GM12874 (cell line): ENCODE results near the gene DNAAF3.

Experiments
- TF ChIP-seq, protein P1 (sequence below): IDR thresholded peaks from 2 replicates; pipeline ENCODE4 v1.5.1; 2011; ENCODE audit warnings: low read depth, mild to moderate bottlenecking, control low read depth, low read length, moderate library complexity; ENCODE audit not compliant: insufficient read depth

DNAAF3 gene

DNA sequence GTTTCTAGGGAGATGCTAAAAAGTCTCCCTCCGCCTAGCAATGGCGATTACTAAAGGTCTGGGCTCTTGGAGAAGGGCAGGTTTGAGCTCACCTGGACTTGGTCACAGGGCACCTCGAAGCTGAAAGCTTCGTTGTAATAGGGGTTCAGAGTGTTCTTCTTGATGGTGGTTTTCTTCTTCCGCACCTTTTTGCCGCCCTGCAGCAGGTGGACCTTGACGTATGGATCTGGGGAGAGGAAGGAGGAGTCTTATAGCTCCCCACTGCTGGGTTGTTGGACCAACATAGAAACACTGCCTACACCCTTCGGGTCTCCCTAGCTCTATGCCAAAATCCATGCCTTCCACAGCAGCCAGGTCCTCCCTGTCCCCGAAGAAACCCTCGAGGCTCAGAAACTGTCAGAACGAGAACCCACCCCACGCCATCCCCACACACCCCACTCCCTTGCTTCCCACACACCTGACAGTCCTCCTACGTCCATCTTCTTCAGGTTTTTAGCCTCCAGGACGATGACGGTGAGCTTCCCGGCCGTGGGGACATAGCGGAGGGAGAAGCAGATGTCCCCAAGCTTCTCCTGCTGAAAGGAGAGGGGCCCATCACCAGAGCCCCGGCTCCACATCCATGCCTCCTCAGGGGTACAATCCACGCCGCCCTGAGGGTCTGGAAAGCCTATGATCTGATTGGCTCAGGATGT lies 8.2 kb upstream of the DNAAF3 start:
- TF ChIP-seq, protein P1, sequence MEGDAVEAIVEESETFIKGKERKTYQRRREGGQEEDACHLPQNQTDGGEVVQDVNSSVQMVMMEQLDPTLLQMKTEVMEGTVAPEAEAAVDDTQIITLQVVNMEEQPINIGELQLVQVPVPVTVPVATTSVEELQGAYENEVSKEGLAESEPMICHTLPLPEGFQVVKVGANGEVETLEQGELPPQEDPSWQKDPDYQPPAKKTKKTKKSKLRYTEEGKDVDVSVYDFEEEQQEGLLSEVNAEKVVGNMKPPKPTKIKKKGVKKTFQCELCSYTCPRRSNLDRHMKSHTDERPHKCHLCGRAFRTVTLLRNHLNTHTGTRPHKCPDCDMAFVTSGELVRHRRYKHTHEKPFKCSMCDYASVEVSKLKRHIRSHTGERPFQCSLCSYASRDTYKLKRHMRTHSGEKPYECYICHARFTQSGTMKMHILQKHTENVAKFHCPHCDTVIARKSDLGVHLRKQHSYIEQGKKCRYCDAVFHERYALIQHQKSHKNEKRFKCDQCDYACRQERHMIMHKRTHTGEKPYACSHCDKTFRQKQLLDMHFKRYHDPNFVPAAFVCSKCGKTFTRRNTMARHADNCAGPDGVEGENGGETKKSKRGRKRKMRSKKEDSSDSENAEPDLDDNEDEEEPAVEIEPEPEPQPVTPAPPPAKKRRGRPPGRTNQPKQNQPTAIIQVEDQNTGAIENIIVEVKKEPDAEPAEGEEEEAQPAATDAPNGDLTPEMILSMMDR: no peak

DNA sequence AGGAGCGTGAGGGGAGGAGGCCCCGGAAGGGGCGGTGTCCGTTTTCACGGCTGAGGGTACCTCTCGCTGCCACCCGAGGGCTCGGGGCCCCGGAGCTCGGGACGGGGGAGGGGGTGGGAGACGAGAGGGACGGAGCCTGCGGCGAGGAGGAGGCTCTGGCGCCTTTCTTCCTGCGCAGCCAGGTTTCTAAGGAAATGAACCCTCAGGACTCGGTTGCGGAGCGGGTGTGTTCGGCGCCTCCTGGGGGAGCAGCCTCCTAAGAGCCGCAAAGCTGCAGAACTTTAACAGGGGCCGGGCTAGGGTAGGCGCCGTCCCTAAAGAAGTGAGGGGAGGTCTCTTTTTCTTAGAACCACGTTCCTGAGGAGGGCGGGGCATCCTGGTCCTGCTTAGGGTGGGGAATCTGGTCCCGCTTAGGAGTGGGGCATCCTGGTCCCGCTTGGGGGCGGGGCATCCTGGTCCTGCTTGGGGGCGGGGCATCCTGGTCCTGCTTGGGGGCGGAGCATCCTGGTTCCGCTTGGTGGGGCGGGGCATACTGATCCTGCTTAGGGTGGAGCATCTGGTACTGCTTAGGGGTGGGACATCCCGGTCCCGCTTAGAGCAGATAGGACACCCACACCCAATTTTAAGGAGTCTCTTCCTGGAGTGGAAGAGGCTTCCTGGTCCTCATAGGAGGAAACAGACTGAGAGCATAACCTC lies 7.4 kb upstream of the DNAAF3 start:
- TF ChIP-seq, protein P1: no peak

DNA sequence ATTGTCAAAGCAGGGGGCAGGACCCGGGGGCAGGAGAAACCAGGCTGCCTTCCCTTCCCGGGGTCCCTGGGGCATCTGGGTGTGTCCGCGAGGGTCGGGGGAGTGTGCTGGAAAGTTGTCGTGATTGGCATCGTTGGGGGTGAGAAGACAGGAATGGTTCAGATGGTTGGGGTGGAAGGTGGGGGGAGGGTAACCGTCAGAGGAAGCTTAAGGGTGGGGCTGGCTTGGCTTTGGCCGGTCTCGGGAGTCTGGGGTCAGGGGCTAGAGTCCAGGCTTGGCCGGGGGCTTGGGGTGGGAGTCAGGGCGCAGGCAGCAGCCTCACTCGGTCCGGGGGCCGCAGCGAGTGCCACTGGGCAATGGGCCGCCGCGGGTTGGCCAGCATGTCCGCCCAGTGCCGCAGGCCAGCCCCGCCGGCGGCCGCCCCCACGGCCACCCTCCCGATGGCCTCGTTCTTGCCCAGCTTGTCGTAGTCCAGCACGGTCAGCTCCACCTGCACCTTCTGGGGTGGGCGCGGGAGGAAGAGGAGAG lies 6.8 kb upstream of the DNAAF3 start:
- TF ChIP-seq, protein P1: no peak

DNA sequence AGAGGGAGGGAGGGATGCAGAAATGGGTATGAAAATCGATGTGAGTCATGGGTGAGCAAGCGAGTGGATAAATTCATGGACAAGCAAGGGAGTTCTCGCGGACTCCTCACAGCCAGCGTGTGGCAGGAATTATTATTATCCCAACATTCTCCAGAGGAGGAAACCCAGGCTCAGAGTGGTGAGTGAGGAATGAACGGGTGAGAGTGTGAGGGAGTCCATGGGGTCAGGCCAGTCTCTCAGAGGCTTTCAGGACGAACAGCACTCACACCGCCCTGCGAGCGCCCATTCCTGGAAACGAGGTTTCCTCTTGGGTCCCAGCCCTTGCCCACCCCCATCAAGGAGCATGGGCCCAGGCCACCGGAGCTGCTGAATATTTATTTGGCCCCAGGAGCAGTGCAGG lies 6.3 kb upstream of the DNAAF3 start:
- TF ChIP-seq, protein P1: no peak

DNA sequence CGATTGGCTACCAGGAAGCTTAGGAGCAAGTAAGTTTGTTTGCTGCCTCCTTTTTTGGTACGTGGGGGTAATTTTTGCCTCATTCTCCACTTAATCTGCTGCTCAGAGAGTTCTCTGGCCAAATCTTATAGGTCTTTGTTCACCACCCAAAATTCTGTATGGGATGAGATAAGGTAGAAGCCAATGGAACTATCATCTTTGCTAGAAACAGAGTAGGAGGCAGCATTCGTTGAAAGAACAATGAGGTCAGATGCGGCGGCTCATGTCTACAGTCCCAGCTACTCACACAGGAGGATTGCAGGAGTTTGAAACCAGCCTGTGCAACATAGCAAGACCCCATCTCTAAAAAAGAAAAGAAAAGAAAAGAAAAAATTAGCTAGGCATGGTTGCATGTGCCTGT lies 5.0 kb upstream of the DNAAF3 start:
- TF ChIP-seq, protein P1: no peak

DNA sequence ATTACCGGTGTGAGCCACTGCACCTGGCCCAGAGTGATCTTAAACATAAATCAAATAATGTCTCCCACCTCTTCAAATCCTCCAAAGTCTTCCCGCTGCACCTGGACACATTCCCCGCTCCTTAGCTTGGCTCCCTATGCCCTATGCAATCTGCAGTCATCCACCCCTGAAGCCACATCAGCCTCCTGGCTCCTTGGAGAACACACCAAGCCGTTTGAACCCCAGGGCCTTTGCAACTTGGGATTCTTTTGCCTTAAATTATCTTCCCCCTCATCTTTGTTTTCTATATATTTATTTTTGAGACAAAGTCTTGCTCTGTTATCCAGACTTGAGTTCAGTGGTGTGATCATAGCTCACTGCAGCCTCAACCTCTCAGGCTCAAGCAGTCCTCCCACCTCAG lies 2.7 kb upstream of the DNAAF3 start:
- TF ChIP-seq, protein P1: no peak

DNA sequence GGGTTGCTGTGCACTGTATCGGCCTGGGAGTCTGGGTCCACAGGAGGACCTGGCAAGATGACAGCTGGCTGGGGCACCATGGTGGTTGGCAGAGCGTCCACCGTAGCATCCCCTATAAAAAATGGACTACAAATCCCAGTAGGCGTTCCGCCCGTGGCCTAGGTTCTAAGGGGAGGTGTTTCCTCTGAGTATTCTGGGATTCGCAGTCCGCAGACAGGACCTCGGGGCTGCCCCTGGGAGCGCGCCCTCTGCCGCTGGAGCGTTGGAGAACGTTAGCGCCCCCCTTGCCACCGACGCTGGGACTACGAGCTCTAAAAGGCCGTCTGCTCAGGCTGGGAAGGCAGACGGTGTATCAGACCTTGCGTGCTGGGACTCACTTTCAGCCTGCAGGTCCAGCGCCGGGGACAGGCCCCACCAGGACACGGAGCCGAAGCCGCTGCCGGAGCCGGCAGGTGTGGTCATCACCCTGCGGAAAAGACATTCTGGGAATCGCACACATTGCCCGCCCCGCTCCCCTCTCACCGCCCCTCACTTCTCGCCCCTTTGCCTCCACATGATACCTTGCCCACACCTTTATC lies 372 bp downstream of the DNAAF3 start:
- TF ChIP-seq, protein P1: peak; percentile 41
